ENCODE results near the gene PLXDC2.
"Not testable (repeated sequence)": the region's sequence is repeated elsewhere in the genome, so short reads cannot be mapped to it uniquely, and the experiment has no call there.

The PLXDC2 gene

GRCh38 chr10:20133669-20134189 is 317.5 kb downstream of the PLXDC2 start:
- no peak for DNase-seq

GRCh38 chr10:20142311-20142710 is 326.1 kb downstream of the PLXDC2 start:
- DNase-seq = no peak

DNA sequence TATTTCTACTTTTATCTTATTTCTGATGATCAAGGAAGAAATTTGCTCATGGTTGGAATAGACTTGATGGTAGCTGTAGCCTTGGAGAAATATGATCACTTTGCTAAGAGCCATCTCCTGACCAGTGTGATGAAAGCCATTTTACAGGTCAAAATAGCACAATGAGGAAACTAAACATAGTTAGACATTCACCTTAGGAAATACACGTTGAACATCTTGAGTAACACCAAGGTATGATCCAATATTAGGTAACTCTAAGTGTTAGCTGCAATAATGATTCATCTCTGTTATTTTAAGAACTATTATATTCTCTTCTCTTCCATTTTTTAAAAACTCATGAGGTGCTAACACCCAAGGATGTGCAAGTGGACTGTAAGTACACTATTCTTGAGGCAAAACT is 328.0 kb downstream of the PLXDC2 start:
- DNase-seq = no peak

DNA sequence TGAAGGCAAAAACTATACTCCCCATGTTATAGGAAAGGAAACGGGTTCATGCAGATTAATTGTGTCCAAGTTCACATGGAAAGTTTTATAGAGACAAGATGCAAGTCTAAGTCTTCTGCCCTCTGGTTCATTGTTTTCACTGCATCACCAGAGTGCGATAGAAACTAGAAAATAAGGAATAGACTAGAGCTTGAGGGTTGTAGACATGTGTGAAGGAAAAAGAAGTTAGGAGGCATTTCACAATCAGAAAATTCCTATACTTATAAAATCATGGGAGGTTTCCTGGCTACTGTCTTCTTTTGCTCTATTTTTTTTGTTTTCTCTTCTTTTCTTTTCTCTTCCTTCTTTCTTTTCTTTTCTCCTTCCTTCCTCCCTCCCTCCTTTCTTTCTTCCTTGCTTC is 329.8 kb downstream of the PLXDC2 start:
- DNase-seq = no peak

GRCh38 chr10:20147684-20148083 is 331.5 kb downstream of the PLXDC2 start:
- no peak for DNase-seq

DNA sequence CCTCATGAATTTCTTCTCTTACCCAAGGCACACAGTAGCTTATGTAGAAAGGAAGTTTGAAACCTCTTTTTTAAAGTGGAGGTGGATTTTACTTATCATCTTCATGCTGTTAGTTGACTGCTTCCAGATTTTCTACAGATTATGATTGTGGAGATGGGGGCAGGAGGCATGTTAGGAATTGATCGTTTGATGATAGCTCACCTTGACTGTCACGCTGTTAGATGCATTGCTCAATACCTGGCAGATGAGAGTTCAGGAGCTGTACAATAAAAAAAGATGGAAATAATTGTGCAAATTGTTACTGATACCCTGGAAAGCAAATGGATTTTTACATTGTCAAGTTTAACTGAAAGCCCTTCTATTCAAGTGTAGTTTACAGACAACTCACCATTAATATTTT is 340.3 kb downstream of the PLXDC2 start:
- no peak for DNase-seq

DNA sequence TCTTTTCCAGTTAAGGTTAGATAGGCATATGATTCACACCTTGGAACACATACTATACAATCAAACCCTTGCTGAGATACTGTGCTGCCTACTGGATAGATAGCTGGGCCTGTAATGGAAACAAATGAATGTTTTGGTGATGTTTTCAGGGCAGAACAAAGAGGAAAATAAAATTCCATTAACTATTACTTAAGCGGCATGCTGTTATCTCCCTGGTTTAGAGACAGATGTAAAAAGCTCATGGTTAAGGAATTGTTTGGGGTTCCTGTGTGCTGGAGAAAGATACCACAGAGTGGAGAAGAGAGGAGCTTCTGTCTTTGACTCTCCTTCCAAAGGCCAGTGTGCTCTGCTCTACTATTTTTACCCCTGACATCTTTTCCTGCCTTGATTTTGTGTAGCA is 341.1 kb downstream of the PLXDC2 start:
- no peak for DNase-seq

DNA sequence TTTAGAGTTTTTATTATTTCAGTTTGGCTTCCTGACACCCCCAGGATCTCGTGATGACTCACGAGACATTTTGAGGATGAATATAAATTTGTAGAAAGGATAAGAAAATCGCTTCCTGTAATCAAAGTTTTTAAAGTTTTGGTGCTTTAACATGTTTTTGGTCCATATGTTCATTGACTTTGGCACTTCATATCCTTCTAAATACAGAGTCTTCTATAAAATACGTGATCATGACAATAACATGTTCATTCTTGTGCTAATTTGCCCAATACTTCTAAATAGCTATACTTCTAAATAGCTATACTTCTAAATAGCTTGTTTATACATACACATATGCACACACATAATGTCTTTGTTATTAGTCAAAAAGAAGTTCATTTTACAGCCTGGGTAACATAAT is 341.9 kb downstream of the PLXDC2 start:
- no peak for DNase-seq

DNA sequence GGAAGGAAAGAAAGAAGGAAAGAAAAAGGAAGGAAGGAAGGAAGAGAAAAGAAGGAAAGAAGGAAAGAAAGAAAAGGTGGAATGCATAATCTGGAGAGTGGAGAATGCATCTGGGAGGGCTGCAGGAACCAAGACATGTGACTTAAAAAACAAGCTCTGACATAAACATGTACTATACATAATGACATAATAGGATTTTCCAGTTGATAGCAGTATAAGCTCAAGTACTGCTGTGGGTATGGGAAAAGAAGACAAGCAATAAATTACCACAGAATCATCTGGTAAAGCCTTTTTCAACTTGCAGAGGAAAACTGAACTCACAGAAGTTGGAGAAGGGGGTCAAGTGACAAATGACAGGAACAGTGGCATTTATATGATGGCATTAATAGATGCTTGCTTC is 345.9 kb downstream of the PLXDC2 start:
- DNase-seq = no peak

DNA sequence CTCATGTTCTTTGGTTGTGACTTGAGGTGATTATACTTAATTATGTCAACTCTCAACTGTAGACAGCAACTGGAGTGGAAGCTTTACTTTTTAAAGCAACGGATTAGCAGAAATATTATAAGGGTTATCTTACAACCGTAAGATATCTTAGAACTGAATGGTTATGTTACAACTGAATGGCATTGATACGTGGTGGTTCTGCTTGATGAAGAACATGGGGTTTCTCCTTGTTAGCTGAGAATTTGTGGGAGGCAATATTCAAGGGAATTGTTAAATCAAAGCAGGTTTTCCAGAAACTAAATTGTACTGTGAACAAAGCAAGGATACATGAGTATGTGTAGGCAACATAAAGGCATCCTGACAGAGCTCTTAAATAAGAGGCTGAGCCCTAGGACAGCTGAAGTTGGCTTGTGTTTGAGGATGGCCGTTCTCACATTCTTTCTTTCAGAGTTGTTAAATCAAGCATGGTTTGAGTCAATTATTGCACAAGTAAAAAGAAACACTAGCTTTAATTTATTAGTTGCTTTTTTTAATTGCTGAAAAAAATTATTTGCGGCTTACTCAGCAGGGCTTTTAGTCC is 350.0 kb downstream of the PLXDC2 start:
- DNase-seq = no peak

DNA sequence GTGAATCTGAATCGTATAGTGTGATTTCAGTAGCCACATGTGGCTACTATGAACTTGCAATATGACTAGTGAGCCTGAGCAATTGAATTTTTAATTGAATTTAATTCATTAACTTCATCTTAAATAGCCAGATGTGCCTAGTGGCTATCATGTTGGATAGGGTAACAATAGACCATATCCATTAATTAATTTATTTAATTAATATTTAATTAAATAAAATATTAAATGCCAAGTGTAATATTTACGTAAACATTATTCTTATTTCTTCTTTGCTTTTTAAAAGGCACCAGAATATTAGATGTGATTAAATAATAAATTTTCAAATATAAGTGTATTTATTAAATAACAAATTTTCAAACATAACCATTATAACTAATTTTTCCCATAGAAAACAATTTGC is 354.4 kb downstream of the PLXDC2 start:
- no peak for DNase-seq

DNA sequence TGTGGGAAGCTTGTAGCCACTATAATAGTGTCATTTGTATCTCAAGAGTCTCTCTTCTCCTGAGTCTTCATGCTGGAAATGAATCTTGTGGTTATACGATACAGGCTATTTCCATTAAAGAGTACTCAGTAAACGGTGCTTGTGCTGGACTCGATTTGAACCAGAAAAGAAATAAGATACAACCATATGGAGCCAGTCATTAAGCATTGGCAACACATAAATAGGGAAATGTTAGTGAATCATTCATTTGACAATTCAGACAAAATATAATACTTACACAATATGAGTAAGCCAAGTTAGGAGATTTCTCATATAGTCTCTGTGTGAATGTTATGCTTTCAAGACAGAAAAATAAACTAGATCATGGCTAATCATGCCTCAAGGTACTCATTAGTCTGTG is 356.8 kb downstream of the PLXDC2 start:
- DNase-seq = no peak

DNA sequence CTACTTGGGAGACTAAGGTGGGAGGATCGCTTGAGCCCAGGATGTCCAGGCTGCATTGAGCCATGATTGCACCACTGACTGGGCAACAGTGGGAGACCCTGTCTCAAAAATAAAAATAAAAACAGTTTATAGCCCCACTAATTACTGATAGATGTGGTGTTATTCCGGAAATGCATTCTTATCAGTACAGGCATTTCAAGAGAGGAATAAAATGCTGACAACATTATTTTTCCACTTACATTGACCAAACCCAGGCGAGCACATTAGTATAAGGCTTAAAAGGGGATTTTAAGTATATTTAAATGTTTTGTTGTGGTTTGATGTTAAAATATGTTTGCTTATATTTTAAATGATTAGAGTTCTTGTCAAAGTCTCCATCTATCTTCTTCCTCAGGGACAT is 359.5 kb downstream of the PLXDC2 start:
- no peak for DNase-seq

DNA sequence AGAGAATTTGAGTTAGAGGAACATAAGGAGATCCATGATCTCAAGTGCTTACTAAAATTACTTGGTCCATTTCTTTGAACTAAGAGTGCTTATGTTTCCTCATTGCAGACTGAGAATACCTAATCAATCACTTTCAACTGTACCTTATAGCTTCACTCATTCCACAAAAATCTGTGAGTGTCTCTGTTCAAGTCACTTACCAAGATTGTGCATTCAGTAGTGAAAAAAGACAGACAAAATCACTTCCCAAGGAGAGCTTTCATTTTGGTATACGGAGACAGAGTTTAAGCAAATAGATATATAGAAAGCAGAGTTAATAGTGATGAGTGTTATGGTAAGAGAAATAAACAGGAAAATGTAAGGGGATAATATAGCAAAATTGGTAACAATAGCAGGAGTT is 364.5 kb downstream of the PLXDC2 start:
- no peak for DNase-seq

GRCh38 chr10:20181434-20181833 is 365.2 kb downstream of the PLXDC2 start:
- no peak for DNase-seq

- DNase-seq = no peak
Measured at GRCh38 chr10:20185116-20185515, 368.9 kb downstream of the PLXDC2 start.

GRCh38 chr10:20191392-20191791 is 375.2 kb downstream of the PLXDC2 start:
- not testable (repeated sequence) for DNase-seq

DNA sequence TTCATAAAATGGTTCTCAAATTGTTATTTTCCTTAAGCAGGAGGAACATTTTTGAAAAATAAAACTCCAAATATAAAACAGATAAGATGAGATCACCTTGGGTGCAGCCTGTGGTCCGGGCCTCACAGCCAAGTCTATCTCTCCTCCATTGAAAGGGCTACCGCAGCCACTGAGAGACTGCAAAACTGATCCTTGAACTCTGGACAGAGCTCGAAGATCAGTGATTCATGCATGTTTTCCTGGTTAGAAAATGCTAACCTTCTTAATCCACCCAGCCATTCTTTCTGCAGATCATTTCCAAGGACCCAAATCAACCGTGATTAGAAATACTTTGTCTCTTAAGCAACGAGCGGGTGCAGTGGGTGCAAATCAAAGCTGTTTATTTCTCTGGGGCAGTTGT is 378.8 kb downstream of the PLXDC2 start:
- no peak for DNase-seq

- no peak for DNase-seq
Measured at GRCh38 chr10:20200758-20201157, 384.5 kb downstream of the PLXDC2 start.

DNA sequence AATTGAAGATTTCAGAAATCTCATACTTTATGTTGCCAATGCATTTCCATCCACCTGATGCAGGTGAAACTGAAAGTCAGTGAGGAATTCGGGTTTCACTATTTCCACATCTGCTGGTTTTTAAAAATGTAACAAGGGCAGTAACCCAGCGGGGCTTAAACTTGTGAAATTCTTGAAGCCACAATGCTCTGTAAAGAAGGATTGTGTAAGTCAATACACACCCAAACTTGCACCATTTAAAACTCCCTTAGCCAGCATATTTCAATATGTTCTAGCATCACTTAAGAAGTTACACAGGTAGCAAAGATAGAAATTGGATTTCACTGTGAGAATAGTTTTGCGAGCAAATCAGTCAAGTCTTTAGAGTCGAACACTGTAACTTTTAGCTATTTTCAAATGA is 386.1 kb downstream of the PLXDC2 start:
- no peak for DNase-seq

- no peak for DNase-seq
Measured at GRCh38 chr10:20207653-20208052, 391.4 kb downstream of the PLXDC2 start.

DNA sequence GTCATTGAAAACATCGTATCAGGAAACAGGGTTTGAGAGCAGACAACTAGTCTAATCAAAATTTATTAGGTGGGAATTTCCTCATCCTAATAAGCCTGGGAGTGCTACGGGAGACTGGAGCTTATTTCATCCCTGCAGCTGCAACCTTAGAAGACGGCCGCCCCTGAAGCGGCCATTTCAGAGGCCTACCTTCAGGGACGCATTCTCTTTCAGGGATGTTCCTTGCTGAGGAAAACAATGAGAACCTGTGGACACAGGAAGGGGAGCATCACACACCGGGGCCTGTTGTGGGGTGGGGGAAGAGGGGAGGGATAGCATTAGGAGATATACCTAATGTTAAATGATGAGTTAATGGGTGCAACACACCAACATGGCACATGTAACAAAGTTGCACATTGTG is 392.9 kb downstream of the PLXDC2 start:
- not testable (repeated sequence) for DNase-seq

DNA sequence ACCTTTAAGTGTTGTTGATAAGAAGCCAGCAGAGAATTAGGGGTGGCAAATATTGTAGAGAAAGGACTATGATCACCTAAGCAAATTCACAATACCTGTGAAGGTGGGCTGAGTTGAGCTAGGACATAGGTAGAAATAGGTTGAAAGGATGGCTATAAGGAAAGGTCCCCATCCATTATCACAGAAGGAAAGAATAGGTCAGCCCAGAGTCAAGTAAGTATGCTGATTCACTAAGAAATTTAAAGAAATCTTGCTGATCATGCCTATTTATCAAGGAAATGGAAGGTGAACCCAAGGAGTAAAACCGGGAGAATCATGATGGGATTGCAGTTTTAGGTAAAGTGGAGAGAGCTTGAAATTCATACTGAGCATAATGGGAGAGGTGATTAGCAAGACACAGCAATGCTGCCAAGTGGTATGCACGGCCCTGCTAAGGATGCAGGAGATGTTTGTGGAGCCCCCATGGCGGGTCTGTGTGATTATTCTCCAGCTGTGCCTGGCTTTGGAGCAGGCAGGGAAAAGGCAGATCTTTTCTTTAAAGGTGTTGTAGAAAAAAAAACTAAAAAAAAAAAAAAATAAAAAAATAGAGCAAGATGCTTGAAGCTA is 399.4 kb downstream of the PLXDC2 start:
- DNase-seq = no peak

GRCh38 chr10:20221356-20221755 is 405.1 kb downstream of the PLXDC2 start:
- DNase-seq = no peak

DNA sequence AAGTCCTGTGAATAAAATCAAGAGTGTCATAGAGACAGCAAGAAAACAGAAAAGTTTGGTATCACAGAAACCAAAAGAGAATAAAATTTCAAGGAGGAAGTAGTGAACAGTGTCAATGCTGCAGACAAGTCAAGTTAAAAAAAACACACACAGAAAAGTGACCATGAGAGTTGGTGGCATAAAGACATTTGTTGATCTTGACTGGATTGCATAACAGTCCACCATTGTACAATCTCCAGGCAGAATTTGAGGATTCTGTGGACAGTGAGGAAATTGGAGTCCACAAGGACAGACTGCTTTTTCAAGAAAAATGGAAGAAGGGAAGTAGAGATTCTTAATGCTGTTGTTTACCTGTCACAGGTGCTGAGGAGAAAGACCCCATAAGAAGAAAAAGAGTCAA is 412.5 kb downstream of the PLXDC2 start:
- no peak for DNase-seq

All from NCI-H187 (cell line).